Measurements from ENCODE around the gene MTA1.

Gene MTA1

GRCh38 chr14:105419195-105420091, at the start of gene MTA1:
MTA1 (plus strand) TSS chr14:105419827; CDS start chr14:105420036, 209 bp downstream.
- peak in 1 of 2 donors; percentile 51 for DNase-seq

GRCh38 chr14:105374389-105374788, 45.2 kb upstream of the MTA1 start:
- DNase-seq = no peak

GRCh38 chr14:105375635-105376057, 44.0 kb upstream of the MTA1 start:
- peak; percentile 15 to 48 for DNase-seq

DNA sequence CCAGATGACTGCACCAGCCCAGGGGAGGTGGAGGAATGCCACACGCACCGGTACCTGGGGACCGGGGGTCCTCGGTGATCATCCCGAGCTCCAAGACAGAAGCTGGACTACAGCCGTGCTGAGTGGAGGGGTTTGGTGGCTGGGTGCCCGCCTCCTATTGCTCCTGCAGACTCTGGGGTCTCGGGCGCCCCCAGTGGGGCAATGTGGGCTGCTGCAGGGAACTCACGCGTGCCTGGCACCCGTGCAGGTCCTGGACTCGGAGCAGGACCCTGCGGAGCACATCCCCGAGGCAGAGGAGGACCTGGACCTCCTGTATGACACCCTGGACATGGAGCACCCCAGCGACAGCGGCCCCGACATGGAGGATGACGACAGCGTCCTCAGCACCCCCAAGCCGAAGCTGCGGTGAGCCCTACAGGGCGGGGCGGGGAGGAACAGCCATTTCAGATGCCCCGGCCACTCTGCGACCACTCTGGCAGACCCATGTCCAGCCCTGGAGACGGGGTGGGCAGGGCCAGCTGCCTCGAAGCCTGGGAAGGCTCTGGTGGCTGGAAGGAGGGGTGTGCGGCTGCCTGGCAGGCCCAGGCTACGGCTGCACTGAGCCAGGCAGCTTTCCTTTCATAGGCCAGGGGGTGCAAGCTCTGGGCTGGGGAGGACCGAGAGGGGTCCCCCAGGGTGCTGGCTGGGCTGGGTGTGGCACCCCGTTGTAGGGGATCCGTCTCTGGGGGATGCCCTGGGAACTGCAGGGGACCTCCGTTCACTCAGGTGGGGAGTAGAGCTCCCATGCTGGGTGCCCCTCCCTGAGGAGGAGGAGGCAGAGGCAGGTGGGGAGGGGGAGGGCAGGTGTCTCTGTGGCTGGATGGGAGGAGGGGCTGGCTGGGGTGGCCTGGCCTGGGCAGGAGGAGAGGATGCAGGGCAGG, 42.8 kb upstream of the MTA1 start:
- DNase-seq = no peak

GRCh38 chr14:105377555-105378182, 42.0 kb upstream of the MTA1 start:
- no peak for DNase-seq

GRCh38 chr14:105378199-105378598, 41.4 kb upstream of the MTA1 start:
- DNase-seq = no peak

DNA sequence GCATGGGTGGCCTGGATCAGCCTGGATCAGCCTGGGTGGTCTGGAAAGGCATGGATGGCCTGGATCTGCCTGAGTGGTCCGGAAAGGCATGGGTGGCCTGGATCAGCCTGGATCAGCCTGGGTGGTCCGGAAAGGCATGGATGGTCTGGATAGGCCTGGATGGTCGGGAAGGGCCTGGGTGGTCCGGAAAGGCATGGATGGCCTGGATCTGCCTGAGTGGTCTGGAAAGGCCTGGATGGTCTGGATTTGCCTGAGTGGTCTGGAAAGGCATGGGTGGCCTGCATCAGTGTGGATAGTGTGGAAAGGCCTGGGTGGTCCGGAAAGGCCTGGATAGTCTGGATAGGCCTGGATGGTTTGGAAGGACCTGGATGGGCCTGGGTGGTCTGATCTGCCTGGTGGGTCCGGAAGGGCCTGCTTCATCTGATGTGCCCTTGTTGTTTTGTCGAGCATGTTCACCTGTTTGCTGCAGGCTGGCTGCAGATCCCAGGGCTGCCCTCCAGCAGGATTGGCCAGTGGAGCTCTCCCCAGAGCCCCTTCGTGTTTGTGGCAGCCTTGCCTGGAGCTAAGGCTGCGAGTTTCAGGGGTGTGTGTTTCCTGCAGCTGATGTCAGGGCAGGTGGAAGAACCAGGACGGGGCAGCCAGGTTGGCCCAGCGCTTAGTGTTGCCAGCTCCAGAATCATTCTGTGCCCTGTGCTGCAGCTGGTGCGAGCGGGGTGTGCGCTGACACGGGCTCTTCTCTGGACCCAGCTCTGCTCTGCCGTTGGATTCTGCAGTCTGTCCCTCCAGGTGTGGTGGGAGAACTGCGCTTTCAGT, 40.5 kb upstream of the MTA1 start:
- no peak for DNase-seq

DNA sequence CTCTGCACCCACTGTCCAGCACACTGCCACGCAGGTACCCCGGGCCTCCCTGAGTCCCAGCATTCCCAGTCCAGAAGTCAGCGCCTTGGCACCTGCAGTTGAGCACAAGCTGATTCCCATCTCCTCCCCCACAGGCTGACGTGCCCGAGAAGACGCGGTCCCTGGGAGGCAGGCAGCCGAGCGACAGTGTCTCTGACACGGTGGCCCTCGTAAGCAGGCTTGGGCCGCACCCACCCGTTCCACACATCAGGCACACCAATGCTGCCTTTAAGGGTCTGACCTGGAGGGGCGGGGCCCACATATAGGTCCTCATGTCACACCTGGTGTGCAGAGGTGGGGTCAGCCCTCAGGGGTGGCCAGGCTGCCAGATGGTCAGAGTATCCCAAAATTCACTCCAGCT, 39.7 kb upstream of the MTA1 start:
- DNase-seq = no peak

DNA sequence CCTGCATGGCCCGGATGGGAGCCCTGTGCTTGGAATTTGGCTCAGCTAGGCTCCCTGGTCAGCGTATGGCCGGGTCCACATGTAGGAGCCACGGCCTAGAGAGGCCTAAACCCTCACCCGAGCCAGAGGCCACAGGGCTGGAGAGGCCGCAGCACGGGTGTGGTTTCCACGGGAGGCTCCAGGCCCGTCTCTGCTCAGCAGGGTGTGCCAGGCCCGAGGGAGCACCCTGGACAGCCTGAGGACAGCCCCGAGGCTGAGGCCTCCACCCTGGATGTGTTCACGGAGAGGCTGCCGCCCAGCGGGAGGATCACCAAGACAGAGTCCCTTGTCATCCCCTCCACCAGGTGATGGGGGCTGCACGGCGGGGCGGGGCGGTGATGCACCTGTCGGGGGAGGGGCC, 38.9 kb upstream of the MTA1 start:
- no peak for DNase-seq

DNA sequence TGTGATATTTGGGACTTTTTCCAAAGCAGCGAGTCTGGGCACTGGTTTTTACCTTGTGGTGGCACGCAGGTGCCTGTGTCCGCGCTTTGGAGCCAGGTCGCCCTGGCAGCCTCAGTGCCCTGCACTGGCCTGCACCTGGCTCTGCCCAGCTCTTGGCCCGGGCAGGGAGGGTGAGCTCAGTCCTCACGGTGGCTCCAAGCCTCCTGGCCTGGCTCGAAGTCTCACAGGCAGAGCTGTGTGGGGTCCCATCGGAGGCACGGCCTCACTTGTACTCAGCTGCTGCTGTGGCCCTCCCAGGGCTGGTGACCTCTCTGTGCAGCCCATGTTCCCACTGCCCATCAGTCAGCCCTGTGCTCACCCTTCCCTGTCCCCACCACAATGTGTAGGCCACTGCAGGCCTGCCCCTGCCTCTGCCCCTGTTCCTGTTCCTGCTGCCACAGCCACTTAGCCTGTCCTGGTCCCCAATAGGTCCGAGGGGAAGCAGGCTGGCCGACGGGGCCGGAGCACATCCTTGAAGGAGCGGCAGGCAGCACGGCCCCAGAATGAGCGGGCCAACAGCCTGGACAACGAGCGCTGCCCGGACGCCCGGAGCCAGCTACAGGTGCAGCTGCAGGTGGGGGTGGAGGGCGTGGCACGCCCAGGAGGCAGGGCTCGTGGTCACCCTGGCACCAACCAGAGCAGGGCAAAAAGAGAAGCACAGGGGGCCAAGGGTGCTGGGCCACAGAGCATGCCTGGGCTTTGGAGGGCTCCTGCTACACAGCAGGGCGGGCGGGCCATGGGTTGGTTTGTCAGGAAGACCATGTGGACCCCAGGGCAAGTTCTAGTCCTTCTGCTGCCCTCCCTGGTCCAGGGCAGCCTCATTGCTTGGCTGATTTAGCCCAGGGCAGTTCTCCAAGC, 37.9 kb upstream of the MTA1 start:
- DNase-seq = no peak

- DNase-seq = no peak
Measured at GRCh38 chr14:105382343-105383082, 37.1 kb upstream of the MTA1 start.

GRCh38 chr14:105383083-105383730, 36.4 kb upstream of the MTA1 start:
- DNase-seq = no peak

- DNase-seq = no peak
Measured at GRCh38 chr14:105384041-105384557, 35.5 kb upstream of the MTA1 start.

GRCh38 chr14:105384605-105385321, 34.9 kb upstream of the MTA1 start:
- DNase-seq = no peak

- no peak for DNase-seq
Measured at GRCh38 chr14:105385322-105385637, 34.3 kb upstream of the MTA1 start.

DNA sequence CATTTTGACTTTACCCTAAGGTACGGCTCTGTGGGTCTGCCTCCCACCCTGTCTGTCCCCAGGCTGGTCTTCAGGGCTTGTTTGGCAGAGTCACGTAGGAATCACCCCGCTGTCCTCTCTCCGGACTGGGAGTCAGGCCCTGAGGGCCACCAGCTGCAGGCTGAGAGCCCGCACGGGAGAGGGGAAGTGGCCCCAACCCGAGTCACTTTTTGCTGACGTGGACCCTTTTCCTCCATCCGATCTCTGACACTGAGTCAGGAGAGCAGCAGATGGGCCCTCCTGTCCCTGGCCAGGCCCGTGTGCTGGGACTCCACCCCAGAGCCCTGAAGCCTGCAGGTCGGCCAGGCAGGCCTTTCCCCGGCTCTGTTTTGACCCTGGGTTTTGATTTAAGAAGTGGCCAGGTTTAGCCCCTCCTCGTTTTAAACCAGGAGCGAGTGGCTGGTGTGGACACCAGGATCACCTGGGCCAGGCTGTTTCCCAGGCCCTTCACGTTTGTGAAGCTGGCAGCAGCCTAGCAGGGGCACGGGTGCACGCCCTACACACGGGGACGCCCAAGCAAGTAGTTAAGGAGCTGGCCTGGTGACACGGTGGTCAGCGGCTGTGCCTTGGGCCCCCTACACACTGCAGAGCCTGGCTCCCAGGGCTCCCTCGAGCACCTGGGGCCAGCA, 33.8 kb upstream of the MTA1 start:
- DNase-seq = no peak

GRCh38 chr14:105386581-105387529, 32.8 kb upstream of the MTA1 start:
- no peak for DNase-seq
